Fibroblast of the aortic adventitia (primary cell): ENCODE data around the gene UBALD1. TPM values are rescaled to one million over a fixed set of nuclear protein-coding genes. Genes with fewer than 3 reads are reported as not detected.

Experiments
- DNase-seq: peaks from one replicate; pipeline ENCODE4 v3.0.0-alpha.2; 2010; ENCODE audit warnings: low read depth
- H3K4me3 ChIP-seq: 2 replicates; pipeline ENCODE4 v1.5.1; 2011; ENCODE audit warnings: low read depth, mild to moderate bottlenecking, control low read depth, low read length, moderate library complexity
- total RNA-seq: library from RNA; depleted of rRNA; stranded (reverse); fragments of >200 nt; gene quantifications from 2 replicates; pipeline ENCODE4 v1.2.3, GENCODE V29; 2012; ENCODE audit warnings: low replicate concordance
- TF ChIP-seq, protein P1 (sequence below): IDR thresholded peaks from 2 replicates; pipeline ENCODE4 v1.5.1; 2011; ENCODE audit warnings: mild to moderate bottlenecking, low read length, control low read depth, inconsistent platforms; ENCODE audit not compliant: insufficient read depth

UBALD1 gene
- total RNA-seq, 1 donor = 5.2 TPM

DNA sequence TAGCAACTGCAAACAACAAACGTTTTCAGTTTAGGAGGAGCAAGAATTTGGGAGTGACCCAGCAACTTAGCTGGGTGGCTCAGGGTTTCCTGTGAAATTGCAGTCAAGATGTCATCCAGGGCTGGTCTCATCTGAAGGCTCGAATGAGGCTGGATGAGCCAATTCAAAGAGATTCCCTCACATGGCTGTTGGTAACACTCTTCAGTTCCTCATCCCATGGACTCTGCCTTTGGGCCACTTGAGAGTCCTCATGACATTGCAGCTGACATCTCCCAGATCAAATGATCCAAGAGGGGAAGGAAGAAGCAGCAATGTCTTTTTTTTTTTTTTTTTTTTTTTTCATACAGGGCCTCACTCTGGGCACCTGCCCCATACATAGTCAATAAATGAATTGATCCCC lies 26.3 kb downstream of the UBALD1 start:
- no peak for DNase-seq
- TF ChIP-seq, protein P1, sequence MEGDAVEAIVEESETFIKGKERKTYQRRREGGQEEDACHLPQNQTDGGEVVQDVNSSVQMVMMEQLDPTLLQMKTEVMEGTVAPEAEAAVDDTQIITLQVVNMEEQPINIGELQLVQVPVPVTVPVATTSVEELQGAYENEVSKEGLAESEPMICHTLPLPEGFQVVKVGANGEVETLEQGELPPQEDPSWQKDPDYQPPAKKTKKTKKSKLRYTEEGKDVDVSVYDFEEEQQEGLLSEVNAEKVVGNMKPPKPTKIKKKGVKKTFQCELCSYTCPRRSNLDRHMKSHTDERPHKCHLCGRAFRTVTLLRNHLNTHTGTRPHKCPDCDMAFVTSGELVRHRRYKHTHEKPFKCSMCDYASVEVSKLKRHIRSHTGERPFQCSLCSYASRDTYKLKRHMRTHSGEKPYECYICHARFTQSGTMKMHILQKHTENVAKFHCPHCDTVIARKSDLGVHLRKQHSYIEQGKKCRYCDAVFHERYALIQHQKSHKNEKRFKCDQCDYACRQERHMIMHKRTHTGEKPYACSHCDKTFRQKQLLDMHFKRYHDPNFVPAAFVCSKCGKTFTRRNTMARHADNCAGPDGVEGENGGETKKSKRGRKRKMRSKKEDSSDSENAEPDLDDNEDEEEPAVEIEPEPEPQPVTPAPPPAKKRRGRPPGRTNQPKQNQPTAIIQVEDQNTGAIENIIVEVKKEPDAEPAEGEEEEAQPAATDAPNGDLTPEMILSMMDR = no peak
- H3K4me3 ChIP-seq = no peak overlapping the region

DNA sequence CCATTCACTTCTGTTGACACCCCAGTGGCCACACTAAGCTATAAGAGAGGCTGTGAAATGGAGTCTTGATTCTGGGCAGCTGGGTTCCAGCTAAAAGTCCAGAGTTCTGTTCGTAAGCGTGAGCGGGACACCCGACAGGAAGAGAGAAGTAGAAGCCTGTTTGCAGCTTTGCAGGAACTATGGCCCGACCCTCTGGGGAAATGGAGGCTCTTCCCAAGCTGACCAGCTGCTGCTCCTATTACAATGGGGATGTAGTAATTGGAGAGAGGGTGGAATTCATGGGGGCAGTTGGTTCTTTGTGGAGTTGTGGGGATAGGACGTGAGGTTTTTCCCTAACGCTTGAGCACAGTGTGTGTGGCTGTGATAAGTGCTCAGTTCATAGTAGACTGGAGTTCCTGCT lies 28.4 kb downstream of the UBALD1 start:
- TF ChIP-seq, protein P1 = no peak
- DNase-seq = no peak

DNA sequence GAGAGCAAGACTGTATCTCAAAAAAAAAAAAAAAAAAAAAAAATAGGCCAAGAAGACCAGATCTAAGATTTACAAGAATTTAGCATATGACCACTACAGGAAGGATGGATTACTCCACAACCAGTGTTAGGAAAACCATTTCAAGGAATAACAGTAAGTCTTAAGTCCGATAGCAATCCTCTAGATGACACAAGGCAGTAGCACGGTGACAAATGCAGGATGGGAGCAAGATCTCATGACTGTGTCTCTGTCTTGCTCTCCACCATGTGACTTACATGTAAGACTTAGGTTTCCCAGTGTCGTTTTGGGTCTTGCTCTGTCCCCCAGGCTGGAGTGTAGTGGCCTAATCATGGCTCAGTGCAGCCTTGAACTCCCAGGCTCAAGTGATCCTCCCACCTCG lies 30.8 kb downstream of the UBALD1 start:
- no peak for DNase-seq
- TF ChIP-seq, protein P1 = no peak
- no peak overlapping the region for H3K4me3 ChIP-seq

More for the DNA sequence above, 28.4 kb downstream of the UBALD1 start:
- H3K4me3 ChIP-seq = no peak overlapping the region

DNA sequence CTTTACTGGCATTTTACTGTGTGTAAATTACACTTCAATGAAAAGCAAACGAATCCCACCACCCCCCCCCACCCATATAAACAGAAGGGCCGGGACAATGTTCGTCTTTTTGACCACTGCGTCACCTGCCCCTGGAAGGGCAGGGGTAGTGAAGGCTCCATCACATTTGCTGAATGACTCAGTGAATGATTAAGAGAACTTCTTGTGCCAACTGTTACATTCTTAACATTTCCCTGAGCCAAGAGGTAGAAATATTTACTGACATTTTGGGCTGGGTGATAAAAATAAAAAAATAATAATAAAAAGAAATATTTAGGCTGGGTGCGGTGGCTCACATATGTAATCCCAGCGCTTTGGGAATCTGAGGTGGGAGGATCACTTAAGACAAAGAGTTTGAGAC lies 34.4 kb downstream of the UBALD1 start:
- H3K4me3 ChIP-seq = no peak overlapping the region
- TF ChIP-seq, protein P1 = no peak
- DNase-seq = peak; percentile 42

DNA sequence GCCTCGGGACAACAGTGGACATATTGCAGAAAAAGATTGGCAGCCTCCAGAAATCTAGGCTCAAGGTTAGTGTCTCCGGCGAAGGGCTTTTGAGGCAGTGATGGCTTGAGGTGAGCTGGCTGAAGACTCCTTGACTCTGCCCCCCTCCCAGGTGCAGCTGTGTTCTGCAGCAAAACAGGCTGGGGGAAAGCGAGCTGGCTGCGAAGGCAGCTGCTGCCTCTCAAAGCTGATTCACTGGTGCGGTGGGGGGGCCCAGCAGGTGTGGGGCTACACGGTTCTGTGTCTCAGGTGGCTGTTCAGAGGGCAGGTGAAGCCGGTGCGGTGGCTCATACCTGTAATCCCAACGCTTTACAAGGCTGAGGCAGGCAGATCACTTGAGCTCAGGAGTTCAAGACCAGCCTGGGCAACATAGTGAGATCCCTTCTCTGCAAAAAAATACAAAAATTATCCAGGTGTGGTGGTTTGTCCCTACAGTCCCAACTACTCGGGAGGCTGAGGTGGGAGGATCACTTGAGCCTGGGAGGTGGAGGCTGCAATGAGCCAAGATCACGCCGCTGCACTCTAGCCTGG lies 35.6 kb downstream of the UBALD1 start:
- DNase-seq = no peak
- no peak overlapping the region for H3K4me3 ChIP-seq
- TF ChIP-seq, protein P1 = no peak

DNA sequence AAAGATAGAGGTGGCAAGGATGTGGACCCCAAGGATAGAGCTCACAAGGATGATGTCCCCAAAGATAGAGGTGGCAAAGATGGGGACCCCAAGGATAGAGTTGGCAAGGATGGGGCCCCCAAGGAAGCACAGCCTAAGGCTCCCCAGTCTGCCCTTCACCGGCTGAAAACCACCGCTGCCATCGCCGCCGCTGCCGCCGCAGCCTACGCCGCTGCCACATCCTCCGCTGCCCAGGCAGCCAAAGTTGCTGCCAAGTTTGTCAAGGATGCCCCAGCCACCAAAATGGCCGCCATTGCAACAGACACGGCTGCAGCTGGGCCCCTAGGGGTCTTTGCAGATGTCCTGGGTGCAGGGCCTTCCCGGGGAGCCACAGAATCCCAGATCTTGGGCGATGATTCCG lies 38.7 kb downstream of the UBALD1 start:
- H3K4me3 ChIP-seq = no peak overlapping the region
- DNase-seq = no peak
- TF ChIP-seq, protein P1 = no peak
